Transverse colon (tissue), 4 donors: Measurements from ENCODE around the gene FOXL1. TPM values are rescaled to one million over a fixed set of nuclear protein-coding genes. Genes with fewer than 3 reads are reported as not detected.

ENCODE experiments used
- DNase-seq: peaks from one replicate; pipeline ENCODE4 v3.0.0-alpha.2; 2019
- H3K27ac ChIP-seq, 4 donors: fragments of 200-600 bp; sonication (generic); 2 replicates each; pipeline ENCODE4 v1.5.1; 2016 to 2018; ENCODE audit warnings: inconsistent platforms in 4 of 4
- H3K27me3 ChIP-seq: fragments of 200-600 bp; sonication (generic); 2 replicates; pipeline ENCODE4 v1.5.1; 2017; ENCODE audit warnings: inconsistent platforms
- H3K36me3 ChIP-seq, 4 donors: fragments of 200-600 bp; sonication (generic); 2 replicates each; pipeline ENCODE4 v1.5.1; 2017 to 2019; ENCODE audit warnings: inconsistent platforms in 4 of 4
- H3K4me1 ChIP-seq, 4 donors: fragments of 200-600 bp; sonication (generic); 2 replicates each; pipeline ENCODE4 v1.5.1; 2017 to 2020; ENCODE audit warnings: inconsistent platforms in 4 of 4
- H3K4me3 ChIP-seq, 4 donors: fragments of 200-600 bp; sonication (generic); 1 replicate in 1 of 4; 2 replicates in 3 of 4; pipeline versions ENCODE4 v1.5.1 to v1.6.1; 2017 to 2019; ENCODE audit warnings: inconsistent platforms in 4 of 4
- H3K9me3 ChIP-seq, 2 donors: fragments of 200-600 bp; sonication (generic); 2 replicates each; pipeline ENCODE4 v1.5.1; 2017 to 2019; ENCODE audit warnings: inconsistent platforms in 2 of 2
- CTCF ChIP-seq, 5 experiments: fragments of 200-600 bp in 3 of 5; fragments of 450-650 bp in 2 of 5; sonication (generic) in 3 of 5; IDR thresholded peaks; 1 replicate in 2 of 5; 2 replicates in 3 of 5; pipeline ENCODE4 v1.5.1; 2016 to 2017; ENCODE audit warnings: antibody characterized with exemption in 5 of 5, inconsistent platforms in 3 of 5, mild to moderate bottlenecking in 2 of 5, moderate library complexity in 1 of 5
- EP300 ChIP-seq: sonication (generic); formaldehyde crosslinking; IDR thresholded peaks from one replicate; pipeline ENCODE4 v1.6.1; 2017; ENCODE audit warnings: antibody characterized with exemption, low read depth
- POLR2A ChIP-seq: fragments of 450-650 bp; IDR thresholded peaks from one replicate; pipeline ENCODE4 v1.6.1; 2016; ENCODE audit warnings: antibody characterized with exemption, mild to moderate bottlenecking, moderate library complexity
- POLR2AphosphoS5 ChIP-seq, 3 donors: sonication (generic); formaldehyde crosslinking; IDR thresholded peaks; one replicate each; pipeline ENCODE4 v1.6.1; 2016; ENCODE audit warnings: antibody characterized with exemption in 3 of 3
- WGBS, 2 donors: methylation state at CpG; one replicate each; pipeline ENCODE4 v1.1.5; 2018; ENCODE audit warnings: low coverage in 1 of 2; 5-methylcytosine and 5-hydroxymethylcytosine counted together
- in situ Hi-C, 4 donors: fragments of 200-750 bp; cut with MboI; loops; one replicate each; pipeline versions ENCODE4 v1.15.0 to v1.15.1; 2017; ENCODE audit warnings: low sequenced_read_pairs in 3 of 4, low pct_ligation_motif_present in 1 of 4, low pct_unique_long_range_greater_than_20kb in 1 of 4
- intact Hi-C: fragments of 100-400 bp; cut with DNase I; formaldehyde crosslinking; loops from one replicate; pipeline ENCODE4 v1.15.1; 2023; ENCODE audit warnings: low total_unique reads
- total RNA-seq, 4 donors: library from RNA; depleted of rRNA; stranded (reverse); fragments of >200 nt; gene quantifications; one replicate each; pipeline ENCODE4 v1.1.0, GENCODE V29; 2016

Gene FOXL1
- total RNA-seq, 4 donors from 2014 or later, result 0.75 to 2.1 (median 1.3) TPM

- Histone ChIP-seq H3K27me3 (no peaks in the 10 kb centered on the region), H3K4me3 (no peak overlapping the region), H3K9me3 (no peaks in the 10 kb centered on the region), H3K27ac (no peak overlapping the region), H3K36me3 (no peaks in the 10 kb centered on the region), H3K4me1 (no peaks in the 10 kb centered on the region)
- TF ChIP-seq POLR2AphosphoS5 (IDR thresholded peaks at IDR 0.05), result no peak
- TF ChIP-seq POLR2A, result no peak
- TF ChIP-seq EP300, result no peak
- no peak for TF ChIP-seq CTCF (IDR thresholded peaks at IDR 0.05)
- DNase-seq, result no peak
- in situ Hi-C loops (no loop called here), intact Hi-C loops (no loop called here)
- WGBS, 2 donors, result 91 to 95% methylated on average over 4 to 12 of the region's 12 CpGs
Measured at GRCh38 chr16:86626284-86626683, 47.9 kb downstream of the FOXL1 start.

- no peak overlapping the region for H3K27ac ChIP-seq
- H3K27me3 ChIP-seq, result no peaks in the 10 kb centered on the region
- H3K36me3 ChIP-seq, result no peaks in the 10 kb centered on the region
- H3K9me3 ChIP-seq, result no peaks in the 10 kb centered on the region
- no peak for DNase-seq
- in situ Hi-C loops (no loop called here), intact Hi-C loops (no loop called here)
- 83 to 89% methylated on average over 2 to 8 of the region's 8 CpGs for WGBS, 2 donors
- H3K4me3 ChIP-seq, result no peak overlapping the region
- TF ChIP-seq EP300 (no peak), CTCF (IDR thresholded peaks at IDR 0.05) (no peak), POLR2A (no peak), POLR2AphosphoS5 (IDR thresholded peaks at IDR 0.05) (no peak)
- H3K4me1 ChIP-seq, result no peaks in the 10 kb centered on the region
Measured at GRCh38 chr16:86626966-86627365, 48.6 kb downstream of the FOXL1 start.

GRCh38 chr16:86628614-86629013 is 50.3 kb downstream of the FOXL1 start:
- Histone ChIP-seq H3K4me3 (no peak overlapping the region), H3K36me3 (no peaks in the 10 kb centered on the region), H3K4me1 (no peaks in the 10 kb centered on the region), H3K27ac (no peak overlapping the region), H3K9me3 (no peaks in the 10 kb centered on the region), H3K27me3 (no peaks in the 10 kb centered on the region)
- intact Hi-C loops, result no loop called here
- TF ChIP-seq POLR2AphosphoS5 (IDR thresholded peaks at IDR 0.05) (no peak), CTCF (IDR thresholded peaks at IDR 0.05) (no peak), EP300 (no peak), POLR2A (no peak)
- 0 to 76% methylated on average over 1 to 5 of the region's 5 CpGs for WGBS, 2 donors
- in situ Hi-C loops, result no loop called here
- DNase-seq, result no peak

GRCh38 chr16:86630471-86630870 is 52.1 kb downstream of the FOXL1 start:
- Histone ChIP-seq H3K27me3 (no peaks in the 10 kb centered on the region), H3K4me1 (no peaks in the 10 kb centered on the region), H3K9me3 (no peaks in the 10 kb centered on the region), H3K36me3 (no peaks in the 10 kb centered on the region), H3K4me3 (no peak overlapping the region), H3K27ac (no peak overlapping the region)
- no peak for TF ChIP-seq POLR2A
- no peak for TF ChIP-seq POLR2AphosphoS5 (IDR thresholded peaks at IDR 0.05)
- no peak for TF ChIP-seq CTCF (IDR thresholded peaks at IDR 0.05)
- no peak for TF ChIP-seq EP300
- in situ Hi-C loops (no loop called here), intact Hi-C loops (no loop called here)
- 76% methylated on average over 13 of the region's 13 CpGs; no CpG with 5 or more reads in 1 of the 2 donors for WGBS, 2 donors
- no peak for DNase-seq
